Ovary (tissue), 9 donors: Measurements from ENCODE around the gene THSD7A. TPM values are rescaled to one million over a fixed set of nuclear protein-coding genes. Genes with fewer than 3 reads are reported as not detected.

Experiments
- DNase-seq, 5 donors: peaks; one replicate each; pipeline ENCODE4 v3.0.0-alpha.2; 2019 to 2020
- H3K27ac ChIP-seq, 2 donors: fragments of 200-600 bp; one replicate each; pipeline versions ENCODE4 v1.5.1 to v1.8.0; 2019 to 2022
- H3K27me3 ChIP-seq: fragments of 200-600 bp; one replicate; pipeline ENCODE4 v1.8.0; 2022
- H3K36me3 ChIP-seq: fragments of 200-600 bp; sonication (generic); one replicate; pipeline ENCODE4 v1.5.1; 2019
- H3K4me1 ChIP-seq: one replicate; pipeline ENCODE4 v1.8.1; 2013; ENCODE audit warnings: mild to moderate bottlenecking, moderate library complexity; ENCODE audit not compliant: insufficient read depth
- H3K4me3 ChIP-seq: fragments of 200-600 bp; sonication (generic); one replicate; pipeline ENCODE4 v1.5.1; 2017
- H3K9me3 ChIP-seq, 2 donors: fragments of 200-600 bp in 1 of 2; sonication (generic) in 1 of 2; one replicate each; pipeline versions ENCODE4 v1.5.1 to v1.8.1; 2013 to 2019; ENCODE audit warnings: mild to moderate bottlenecking in 1 of 2, moderate library complexity in 1 of 2
- EP300 ChIP-seq: sonication (generic); formaldehyde crosslinking; IDR thresholded peaks from one replicate; pipeline ENCODE4 v1.6.1; 2017; ENCODE audit warnings: antibody characterized with exemption
- POLR2A ChIP-seq: fragments of 450-650 bp; IDR thresholded peaks from one replicate; pipeline ENCODE4 v1.6.1; 2017; ENCODE audit warnings: antibody characterized with exemption, mild to moderate bottlenecking, moderate library complexity
- WGBS, 3 donors: extraction: QIAGEN DNeasy Blood & Tissue Kit in 1 of 3; methylation state at CpG; one replicate each; pipeline versions ENCODE4 v1.1.5 to v1.1.7; 2013 to 2017; 5-methylcytosine and 5-hydroxymethylcytosine counted together
- intact Hi-C, 4 donors: fragments of 100-400 bp; cut with DNase I; formaldehyde crosslinking; loops; one replicate each; pipeline versions ENCODE4 v1.11.0 to v1.15.1; 2022 to 2023
- polyA plus RNA-seq, 2 donors: library from polyadenylated mRNA; stranded (reverse); fragments of 200-250 nt in 1 of 2; fragments of 350-450 nt in 1 of 2; fragmentation: Illumina TruSeq in 1 of 2; extraction: RNeasy Lipid Tissue Mini Kit (QIAGEN cat#74804) in 1 of 2; gene quantifications; one replicate each; pipeline ENCODE4 v1.2.3, GENCODE V29; 2013 to 2014
- total RNA-seq, 7 donors: library from RNA; depleted of rRNA in 2 of 7; stranded (reverse); fragments of >200 nt in 2 of 7; fragmentation: NEBNext Ultra II Directional in 3 of 7; extraction: Animal tissue kit (Norgen Biotek cat#: 25700) in 3 of 7; gene quantifications; one replicate each; pipeline versions ENCODE4 v1.1.0 to v1.2.4, GENCODE V29; 2016 to 2023
- TF ChIP-seq, protein P1 (sequence below), 3 donors: fragments of 450-650 bp in 2 of 3; fragments of 200-600 bp in 1 of 3; IDR thresholded peaks; one replicate each; pipeline versions ENCODE4 v1.5.1 to v1.8.0; 2016 to 2022; ENCODE audit warnings: antibody characterized with exemption in 3 of 3, mild to moderate bottlenecking in 1 of 3
- donor health status: DM: no; HTN: no; CAD: no; lungs with moderate emphysema.
- donor health status: DM: no; HTN: no; CAD: no.
- donor health status: Bipolar disorder and iron deficiency.
- donor health status: DM: yes; HTN: yes; CAD: no.
- donor health status: DM: no; HTN: no; CAD: no.
- donor health status: DM: yes; HTN: yes; CAD: no.

Gene THSD7A
- total and polyA plus RNA-seq, 9 donors = 1.8 to 12.1 (median 3.6) TPM

GRCh38 chr7:11576310-11576709, 255.7 kb downstream of the THSD7A start:
- Histone ChIP-seq H3K27ac (no peak overlapping the region), H3K9me3 (no peaks in the 10 kb centered on the region), H3K4me3 (no peak overlapping the region), H3K36me3 (no peaks in the 10 kb centered on the region), H3K4me1 (no peaks in the 10 kb centered on the region), H3K27me3 (no peaks in the 10 kb centered on the region)
- intact Hi-C loops = no loop called here
- DNase-seq = no peak
- WGBS, 3 donors = 90 to 95% (median 94%) methylated on average over 4 of the region's 4 CpGs
- no peak for TF ChIP-seq POLR2A
- no peak for TF ChIP-seq EP300
- TF ChIP-seq, protein P1, sequence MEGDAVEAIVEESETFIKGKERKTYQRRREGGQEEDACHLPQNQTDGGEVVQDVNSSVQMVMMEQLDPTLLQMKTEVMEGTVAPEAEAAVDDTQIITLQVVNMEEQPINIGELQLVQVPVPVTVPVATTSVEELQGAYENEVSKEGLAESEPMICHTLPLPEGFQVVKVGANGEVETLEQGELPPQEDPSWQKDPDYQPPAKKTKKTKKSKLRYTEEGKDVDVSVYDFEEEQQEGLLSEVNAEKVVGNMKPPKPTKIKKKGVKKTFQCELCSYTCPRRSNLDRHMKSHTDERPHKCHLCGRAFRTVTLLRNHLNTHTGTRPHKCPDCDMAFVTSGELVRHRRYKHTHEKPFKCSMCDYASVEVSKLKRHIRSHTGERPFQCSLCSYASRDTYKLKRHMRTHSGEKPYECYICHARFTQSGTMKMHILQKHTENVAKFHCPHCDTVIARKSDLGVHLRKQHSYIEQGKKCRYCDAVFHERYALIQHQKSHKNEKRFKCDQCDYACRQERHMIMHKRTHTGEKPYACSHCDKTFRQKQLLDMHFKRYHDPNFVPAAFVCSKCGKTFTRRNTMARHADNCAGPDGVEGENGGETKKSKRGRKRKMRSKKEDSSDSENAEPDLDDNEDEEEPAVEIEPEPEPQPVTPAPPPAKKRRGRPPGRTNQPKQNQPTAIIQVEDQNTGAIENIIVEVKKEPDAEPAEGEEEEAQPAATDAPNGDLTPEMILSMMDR (IDR thresholded peaks at IDR 0.05) = no peak

GRCh38 chr7:11573128-11573750, 258.8 kb downstream of the THSD7A start:
- TF ChIP-seq EP300 (no peak), POLR2A (no peak)
- TF ChIP-seq, protein P1 (IDR thresholded peaks at IDR 0.05) = no peak
- intact Hi-C loops = no loop called here
- H3K36me3 ChIP-seq = no peaks in the 10 kb centered on the region
- H3K4me3 ChIP-seq = no peak overlapping the region
- H3K9me3 ChIP-seq = no peaks in the 10 kb centered on the region
- WGBS, 3 donors = 29 to 57% (median 33%) methylated on average over 1 of the region's 1 CpG
- no peak overlapping the region for H3K27ac ChIP-seq
- no peaks in the 10 kb centered on the region for H3K27me3 ChIP-seq
- DNase-seq = no peak
- no peaks in the 10 kb centered on the region for H3K4me1 ChIP-seq

- intact Hi-C loops = no loop called here
- H3K27me3 ChIP-seq = no peaks in the 10 kb centered on the region
- no peaks in the 10 kb centered on the region for H3K9me3 ChIP-seq
- WGBS, 3 donors = 87 to 97% (median 92%) methylated on average over 2 of the region's 2 CpGs
- TF ChIP-seq POLR2A (no peak), EP300 (no peak)
- TF ChIP-seq, protein P1 (IDR thresholded peaks at IDR 0.05) = no peak
- no peak overlapping the region for H3K27ac ChIP-seq
- no peak for DNase-seq
- no peaks in the 10 kb centered on the region for H3K4me1 ChIP-seq
- no peak overlapping the region for H3K4me3 ChIP-seq
- H3K36me3 ChIP-seq = no peaks in the 10 kb centered on the region
These were observed 261.0 kb downstream of the THSD7A start for GRCh38 chr7:11570922-11571550.

DNA sequence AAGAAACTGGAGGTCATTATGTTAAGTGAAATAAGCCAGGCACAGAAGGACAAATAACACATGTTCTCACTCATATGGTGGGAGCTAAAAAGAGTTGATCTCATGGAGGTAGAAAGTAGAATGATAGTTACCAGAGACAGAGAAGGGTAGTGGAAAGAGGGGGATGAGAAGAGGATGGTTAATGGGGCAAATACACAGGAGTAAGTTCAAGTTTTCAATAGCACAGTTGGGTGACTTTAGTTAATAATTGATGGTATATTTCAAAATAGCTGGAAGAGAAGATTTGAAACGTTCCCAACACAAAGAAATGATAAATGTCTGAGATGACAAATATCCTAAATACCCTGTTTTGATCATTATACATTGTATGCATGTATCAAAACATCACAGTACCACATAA, 261.8 kb downstream of the THSD7A start:
- intact Hi-C loops = no loop called here
- WGBS, 3 donors = 33 to 41% (median 36%) methylated on average over 1 of the region's 1 CpG
- no peak for TF ChIP-seq POLR2A
- TF ChIP-seq, protein P1 (IDR thresholded peaks at IDR 0.05) = no peak
- TF ChIP-seq EP300 = no peak

More for the DNA sequence above, 261.8 kb downstream of the THSD7A start:
- no peak overlapping the region for H3K4me3 ChIP-seq
- no peaks in the 10 kb centered on the region for H3K36me3 ChIP-seq
- H3K9me3 ChIP-seq = no peaks in the 10 kb centered on the region
- DNase-seq = no peak
- H3K27ac ChIP-seq = no peak overlapping the region
- H3K4me1 ChIP-seq = no peaks in the 10 kb centered on the region
- H3K27me3 ChIP-seq = no peaks in the 10 kb centered on the region
